GM21825 (cell line): ENCODE data around the gene GRIK4.
A peak's percentile ranks its signal among the peaks of the same experiment; 100 is the strongest.

Source experiments
- ATAC-seq: cut with Tn5 transposase; IDR thresholded peaks from one replicate; pipeline ENCODE4 v1.9.1; 2021; ENCODE audit warnings: mild to moderate bottlenecking, moderate library complexity; ENCODE audit not compliant: unreplicated experiment

The GRIK4 gene

GRCh38 chr11:120696597-120697218, 185.2 kb downstream of the GRIK4 start:
- no peak for ATAC-seq

- ATAC-seq = no peak
Measured at GRCh38 chr11:120698918-120699317, 187.4 kb downstream of the GRIK4 start.

- no peak for ATAC-seq
Measured at GRCh38 chr11:120702656-120703055, 191.1 kb downstream of the GRIK4 start.

- ATAC-seq = peak; percentile 69
Measured at GRCh38 chr11:120703358-120704152, 192.0 kb downstream of the GRIK4 start.

- no peak for ATAC-seq
Measured at GRCh38 chr11:120704256-120704750, 192.8 kb downstream of the GRIK4 start.

- no peak for ATAC-seq
Measured at GRCh38 chr11:120706257-120706656, 194.7 kb downstream of the GRIK4 start.

- ATAC-seq = no peak
Measured at GRCh38 chr11:120707098-120707497, 195.6 kb downstream of the GRIK4 start.

- no peak for ATAC-seq
Measured at GRCh38 chr11:120707663-120708062, 196.1 kb downstream of the GRIK4 start.

GRCh38 chr11:120708511-120709183, 197.1 kb downstream of the GRIK4 start:
- ATAC-seq = no peak

GRCh38 chr11:120709808-120710207, 198.3 kb downstream of the GRIK4 start:
- ATAC-seq = peak; percentile 77

- ATAC-seq = no peak
Measured at GRCh38 chr11:120710354-120711131, 199.0 kb downstream of the GRIK4 start.

- no peak for ATAC-seq
Measured at GRCh38 chr11:120712014-120712413, 200.5 kb downstream of the GRIK4 start.

- ATAC-seq = no peak
Measured at GRCh38 chr11:120712881-120713280, 201.3 kb downstream of the GRIK4 start.

- no peak for ATAC-seq
Measured at GRCh38 chr11:120713296-120713695, 201.7 kb downstream of the GRIK4 start.

GRCh38 chr11:120714438-120714837, 202.9 kb downstream of the GRIK4 start:
- ATAC-seq = no peak

GRCh38 chr11:120715239-120715638, 203.7 kb downstream of the GRIK4 start:
- no peak for ATAC-seq

GRCh38 chr11:120717042-120717441, 205.5 kb downstream of the GRIK4 start:
- ATAC-seq = no peak

GRCh38 chr11:120717623-120718022, 206.1 kb downstream of the GRIK4 start:
- no peak for ATAC-seq

GRCh38 chr11:120718171-120718570, 206.6 kb downstream of the GRIK4 start:
- ATAC-seq = no peak

GRCh38 chr11:120719348-120719747, 207.8 kb downstream of the GRIK4 start:
- no peak for ATAC-seq

- ATAC-seq = no peak
Measured at GRCh38 chr11:120720760-120721159, 209.2 kb downstream of the GRIK4 start.
